MV-4-11 (cell line): ENCODE results near the gene FLYWCH1.

Experiments
- DNase-seq: peaks from one replicate; lab custom pipeline; 2025; lab: John Stamatoyannopoulos, UW

FLYWCH1 gene

DNA sequence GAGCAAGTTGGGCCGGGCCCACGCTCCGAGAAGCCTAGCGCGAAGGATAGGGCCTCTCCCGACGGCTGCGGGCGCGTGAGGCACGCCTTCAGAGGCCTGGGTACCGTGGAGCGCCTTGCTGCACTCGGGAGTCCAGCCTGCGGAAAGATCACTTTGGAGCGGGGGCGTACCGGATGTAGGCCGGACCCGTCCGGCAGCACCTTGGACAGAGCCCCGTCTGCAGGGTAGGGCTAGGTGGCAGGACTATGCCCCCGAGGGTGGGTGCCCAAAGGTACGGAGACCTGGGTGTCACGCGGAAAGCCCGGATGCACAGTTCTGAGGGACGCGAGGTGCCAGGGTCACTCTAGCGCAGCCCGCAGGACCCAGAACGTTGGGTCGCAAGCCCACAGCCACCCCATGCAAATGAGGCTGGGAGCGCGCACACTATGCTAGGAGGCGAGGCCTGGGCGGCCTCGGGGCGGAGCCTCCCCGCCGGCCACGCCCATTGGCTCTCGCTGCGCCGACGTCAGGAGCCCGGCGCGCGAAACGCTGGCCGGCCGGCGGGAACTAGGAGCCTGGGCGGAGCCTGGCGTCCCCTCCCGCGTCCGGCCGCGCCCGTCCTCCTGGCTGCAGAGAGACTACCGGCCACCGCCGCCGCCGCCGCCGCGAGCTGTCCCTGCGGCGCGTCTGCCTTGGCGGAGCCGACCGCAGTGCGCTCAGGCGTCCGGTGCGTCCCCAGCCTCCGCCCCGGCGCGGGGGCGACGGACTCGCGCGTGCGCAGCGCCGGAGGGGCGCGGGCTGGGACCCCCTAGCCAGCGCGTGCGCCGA is 57.2 kb downstream of the FLYWCH1 start, which contains the start of gene PAQR4:
Gene PAQR4, plus strand, starts transcription at position 611 of the 807 bp plus-strand sequence. CDS start 327 bp downstream, outside the sequence.
- peak; percentile 85 for DNase-seq

GRCh38 chr16:2969545-2970521 is 58.1 kb downstream of the FLYWCH1 start:
- peak; percentile 57 for DNase-seq

- DNase-seq, result no peak
Measured at GRCh38 chr16:2970563-2970962, 58.8 kb downstream of the FLYWCH1 start.

GRCh38 chr16:2971134-2971984 is 59.6 kb downstream of the FLYWCH1 start:
- no peak for DNase-seq

DNA sequence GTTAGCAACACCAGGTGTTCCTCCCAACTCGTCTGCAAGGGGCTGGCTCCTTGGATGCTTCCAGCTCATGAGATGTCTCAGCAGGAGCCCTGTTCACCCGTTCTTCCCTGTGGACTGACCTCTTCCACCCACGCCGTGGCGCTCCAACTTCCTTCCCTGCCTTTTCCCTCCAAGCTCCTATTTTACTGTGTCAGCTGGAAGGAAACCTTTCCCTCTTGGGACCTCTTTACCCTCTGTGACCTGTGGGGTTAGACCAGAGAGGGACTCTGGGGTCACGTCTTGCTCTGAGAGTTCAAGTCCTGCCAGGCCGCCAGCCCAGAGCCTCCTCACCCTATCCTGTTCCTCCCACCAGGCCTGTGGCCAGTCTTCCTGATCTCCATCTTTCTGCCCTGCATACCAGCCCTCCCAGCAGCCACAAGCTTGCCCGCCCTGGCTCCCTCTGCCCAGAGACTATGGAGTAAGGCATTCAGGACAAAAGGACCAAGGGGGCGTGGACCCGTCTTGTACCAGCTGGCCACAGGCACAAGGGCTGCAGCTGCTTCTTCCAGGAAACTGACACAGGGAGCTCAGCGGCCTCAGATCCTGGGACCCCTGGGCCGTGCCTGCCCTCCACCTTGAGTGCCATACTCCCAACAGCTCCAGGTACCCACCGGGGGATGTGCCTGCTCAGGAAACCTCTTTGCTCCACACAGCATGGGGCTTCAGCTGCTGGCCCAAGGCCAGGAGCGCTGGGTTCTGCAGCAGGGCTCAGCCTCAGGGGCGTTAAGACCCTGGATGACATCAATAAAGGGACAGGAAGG is 60.5 kb downstream of the FLYWCH1 start:
- DNase-seq, result no peak

GRCh38 chr16:2973093-2973492 is 61.4 kb downstream of the FLYWCH1 start:
- DNase-seq, result no peak

GRCh38 chr16:2973605-2974318 is 62.0 kb downstream of the FLYWCH1 start:
- DNase-seq, result no peak

DNA sequence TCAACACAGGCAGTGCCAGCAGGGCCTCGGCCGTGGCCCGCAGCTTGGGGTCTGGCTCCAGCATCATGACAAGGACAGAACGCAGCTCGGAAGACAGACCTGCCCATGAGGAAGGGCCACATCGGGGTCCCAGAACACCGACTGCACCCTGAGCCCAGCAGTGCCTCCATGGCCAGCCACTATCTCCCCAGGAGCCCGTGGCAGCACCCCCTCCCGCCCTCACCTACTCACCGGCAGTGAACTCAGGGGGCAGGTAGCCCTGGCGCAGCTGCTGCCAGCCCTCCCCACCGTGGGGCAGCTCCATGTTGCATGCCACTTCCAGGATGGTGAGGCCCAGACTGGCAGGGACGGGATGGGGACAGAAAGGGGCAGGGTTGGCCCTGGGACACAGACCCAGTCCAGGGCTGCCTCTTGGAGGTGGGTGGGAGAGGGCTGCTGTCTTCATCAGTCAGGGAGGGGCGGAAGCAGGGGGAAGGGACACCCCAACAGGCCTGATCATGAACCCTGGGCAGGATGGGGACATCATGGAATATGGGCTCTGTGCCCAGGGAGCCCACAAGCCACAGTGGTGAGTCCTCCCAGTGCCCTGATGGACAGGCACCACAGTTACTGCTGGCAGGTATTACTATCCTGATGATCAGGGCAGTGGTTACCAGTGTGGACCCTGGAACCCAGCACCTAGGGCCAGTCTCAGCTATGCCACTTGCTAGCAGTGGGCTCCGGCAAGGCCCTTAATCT is 62.8 kb downstream of the FLYWCH1 start:
- no peak for DNase-seq

GRCh38 chr16:2975161-2975795 is 63.5 kb downstream of the FLYWCH1 start:
- DNase-seq, result no peak

GRCh38 chr16:2976201-2976600 is 64.5 kb downstream of the FLYWCH1 start:
- DNase-seq, result no peak

DNA sequence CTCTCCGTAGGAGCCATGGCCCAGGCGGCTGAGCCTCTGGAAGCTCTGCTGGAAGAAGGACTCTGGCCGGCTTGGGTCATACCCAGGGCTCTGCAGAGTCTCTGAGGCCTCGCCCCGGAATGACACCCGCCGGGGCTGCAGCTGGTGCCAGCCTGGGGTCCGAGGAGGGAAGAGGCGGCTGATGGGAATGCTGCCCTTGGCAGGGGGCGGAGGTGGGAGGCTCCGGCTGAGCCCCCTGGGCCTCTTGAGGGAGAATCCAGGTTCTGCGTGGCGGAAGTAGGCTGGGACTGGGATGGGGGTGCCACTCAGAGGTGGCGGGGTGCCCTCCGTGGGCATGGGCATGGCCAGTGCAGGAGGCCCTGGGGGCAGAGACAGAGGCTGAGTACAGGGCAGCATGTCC is 64.9 kb downstream of the FLYWCH1 start:
- DNase-seq, result no peak

DNA sequence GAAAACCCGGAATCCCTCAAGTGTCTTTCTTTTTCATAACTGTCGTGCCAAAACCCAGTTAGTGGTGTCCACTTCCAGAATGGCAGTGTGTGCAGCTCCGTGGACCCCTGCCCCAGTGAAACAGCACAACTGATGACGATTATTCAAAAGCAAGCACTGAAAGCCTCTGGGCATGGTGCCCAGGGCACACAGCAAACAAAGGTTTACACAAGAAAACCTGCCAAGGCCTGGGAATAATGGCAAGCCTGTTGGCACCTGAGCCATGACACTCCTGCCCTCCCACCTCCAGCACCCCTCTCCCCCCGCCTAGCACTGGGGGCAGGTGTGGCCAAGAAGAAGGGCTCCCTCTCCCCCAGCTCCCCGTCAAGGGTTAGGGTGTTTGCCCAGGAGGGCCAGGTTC is 65.7 kb downstream of the FLYWCH1 start:
- no peak for DNase-seq

DNA sequence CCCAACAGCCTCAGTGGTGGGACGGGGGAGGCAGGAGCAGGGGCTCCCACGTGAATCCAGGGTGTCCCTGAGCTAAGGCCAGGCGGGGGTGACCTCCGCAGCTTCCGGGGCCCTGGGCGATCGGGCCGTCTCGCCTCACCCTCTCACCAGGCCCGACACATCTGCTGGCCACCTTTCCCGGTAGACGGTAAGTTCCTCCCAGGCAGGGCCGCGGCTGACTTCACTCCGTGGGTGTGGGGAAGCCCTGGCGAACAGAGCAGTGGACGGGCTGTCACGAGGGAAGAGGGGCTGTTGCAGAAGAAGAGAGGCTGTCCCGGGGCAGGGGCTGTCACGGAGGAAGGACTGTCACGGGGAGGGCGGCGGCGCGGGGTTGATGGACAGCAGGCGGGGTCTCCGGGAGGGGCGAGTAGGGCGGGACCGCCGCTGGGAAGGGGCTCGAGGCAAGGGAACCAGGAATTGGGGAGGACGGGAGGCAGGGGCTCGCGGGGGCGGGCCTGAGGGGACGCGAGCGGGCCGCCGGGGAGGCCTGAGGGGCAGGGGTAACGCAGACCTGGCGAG is 68.0 kb downstream of the FLYWCH1 start:
- DNase-seq, result no peak

DNA sequence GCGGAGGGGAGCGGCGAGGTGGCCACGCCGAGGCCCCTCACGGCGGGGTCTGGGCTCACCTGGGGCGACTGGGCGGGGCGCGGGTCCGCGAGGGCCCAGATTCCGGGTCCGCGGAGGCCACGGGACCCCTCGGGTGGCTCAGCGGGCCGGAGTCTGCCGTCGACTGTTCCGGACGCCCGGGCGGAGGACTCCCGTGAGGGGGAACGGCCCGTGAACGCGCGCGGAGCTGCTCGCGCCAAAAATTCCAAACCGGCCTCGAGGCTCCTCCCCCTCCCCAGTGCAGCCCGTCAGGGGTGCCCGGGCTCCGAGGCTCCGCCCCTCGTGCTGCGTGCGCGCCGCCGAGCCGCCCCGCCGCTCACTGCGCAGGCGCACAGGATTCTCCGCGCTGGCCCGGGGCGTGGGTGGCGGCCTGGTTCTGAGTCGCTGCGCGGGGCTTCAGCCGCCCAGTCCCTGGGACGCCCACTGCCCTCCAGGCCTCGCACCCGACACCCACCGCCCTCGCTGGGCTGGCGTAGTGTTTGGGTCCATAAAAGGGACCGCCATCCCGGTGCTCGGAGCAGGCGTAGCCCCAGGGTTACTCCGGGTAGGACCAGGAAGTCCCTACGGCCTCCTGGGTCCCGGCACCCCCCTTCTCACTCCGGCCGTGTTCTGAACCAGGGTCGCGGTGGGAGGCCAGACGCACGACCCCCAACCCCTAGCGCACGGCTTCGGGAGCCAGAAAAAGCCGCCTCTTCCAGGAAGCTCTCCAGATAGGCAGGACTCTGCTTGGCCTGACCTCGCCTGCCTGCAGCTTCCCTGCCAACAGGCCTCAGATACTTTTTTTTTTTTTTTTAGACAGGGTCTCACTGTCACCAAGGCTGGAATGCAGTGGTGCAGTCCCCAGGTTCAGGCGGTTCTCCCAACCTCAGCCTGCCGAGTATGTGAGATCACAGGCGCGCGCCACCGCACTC is 68.8 kb downstream of the FLYWCH1 start, which contains the start of gene PKMYT1:
Gene PKMYT1, minus strand, starts transcription at position 220 of the 950 bp plus-strand sequence. CDS start 789 bp downstream, outside the sequence.
- peak; percentile 85 for DNase-seq

GRCh38 chr16:2981177-2981898 is 69.6 kb downstream of the FLYWCH1 start:
- no peak for DNase-seq

- no peak for DNase-seq
Measured at GRCh38 chr16:2981899-2982250, 70.1 kb downstream of the FLYWCH1 start.

DNA sequence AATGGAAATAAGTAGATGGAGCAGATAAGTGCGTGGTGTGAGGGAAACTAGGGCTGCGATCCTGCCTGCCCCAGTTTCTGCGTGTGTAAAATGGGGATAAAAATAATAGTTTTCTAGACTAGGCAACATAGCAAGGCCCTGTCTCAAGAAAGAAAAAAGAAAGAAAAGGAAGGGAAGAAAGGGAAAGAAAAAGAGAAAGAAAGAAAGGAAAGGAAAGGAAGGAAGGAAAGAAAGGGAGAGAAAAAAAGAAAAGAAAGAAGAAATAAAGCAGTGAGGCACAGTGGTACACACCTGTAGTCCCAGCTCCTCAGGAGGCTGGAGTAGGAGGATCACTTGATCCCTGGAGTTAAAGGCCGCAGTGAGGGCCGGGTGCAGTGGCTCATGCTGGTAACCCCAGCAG is 70.7 kb downstream of the FLYWCH1 start:
- DNase-seq, result no peak
